Breast epithelium (tissue), 3 donors: ENCODE results near the gene USP2.

Experiments used
- CTCF ChIP-seq, 3 donors: fragments of 450-650 bp; IDR thresholded peaks; one replicate each; pipeline ENCODE4 v1.5.1; 2016 to 2017; ENCODE audit warnings: antibody characterized with exemption in 3 of 3, mild to moderate bottlenecking in 3 of 3, moderate library complexity in 3 of 3
- POLR2AphosphoS5 ChIP-seq, 3 donors: sonication (generic); formaldehyde crosslinking; IDR thresholded peaks; one replicate each; pipeline ENCODE4 v1.6.1; 2017; ENCODE audit warnings: antibody characterized with exemption in 3 of 3

DNA sequence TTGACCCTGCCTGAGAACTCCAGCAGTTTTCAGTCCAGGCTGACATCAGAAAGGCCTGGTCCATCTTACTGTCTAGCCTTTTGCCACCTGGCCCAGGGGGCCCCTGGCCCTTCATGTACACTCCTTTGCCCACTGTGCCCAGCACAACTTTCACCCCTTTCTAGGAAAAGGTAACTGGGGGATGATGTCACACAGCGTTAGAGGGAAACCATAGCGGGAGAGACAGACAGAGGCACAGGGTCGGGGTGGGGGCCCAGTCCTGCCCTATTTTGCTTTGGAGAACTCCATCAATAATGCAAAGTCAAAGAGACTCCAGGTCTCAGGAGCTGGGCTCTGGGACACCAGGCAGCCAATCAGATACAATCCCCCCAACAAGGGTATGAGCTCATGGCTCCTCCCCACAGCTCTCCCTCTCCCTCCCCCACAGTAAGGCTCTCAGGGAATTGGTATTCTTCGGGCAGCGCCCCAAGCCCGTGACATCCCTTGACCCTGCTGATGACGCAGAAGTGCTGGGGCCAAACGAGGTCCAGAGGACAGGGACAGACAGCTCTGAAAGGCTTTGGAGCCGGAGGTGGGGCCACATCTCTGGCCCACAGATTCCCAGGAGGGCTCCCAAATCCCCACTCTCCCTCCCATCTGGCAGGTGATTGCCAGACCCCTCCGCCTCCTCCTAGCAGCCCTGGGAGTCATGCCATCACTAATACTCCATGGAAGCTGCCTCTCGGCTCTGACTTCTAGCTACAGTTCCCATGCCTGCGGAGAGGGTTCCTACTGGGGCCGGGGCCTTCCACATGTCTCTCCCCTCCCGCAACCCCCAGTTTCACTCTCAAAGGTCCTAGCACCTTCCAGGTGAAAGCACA is 5.9 kb downstream of the USP2 start:
- TF ChIP-seq CTCF (IDR thresholded peaks at IDR 0.05): no peak
- TF ChIP-seq POLR2AphosphoS5 (IDR thresholded peaks at IDR 0.05): no peak
